Small intestine (tissue), 7 donors: ENCODE measurements around the gene ADAM22. TPM values are rescaled to one million over a fixed set of nuclear protein-coding genes. Genes with fewer than 3 reads are reported as not detected.

Source experiments
- DNase-seq, 2 donors: peaks; one replicate each; pipeline versions ENCODE4 v3.0.0 to v3.0.0-alpha.2; 2013
- FAIRE-seq: peaks from 2 replicates; lab custom pipeline; 2012; peaks lifted over from hg19 to GRCh38; lab: Jason Lieb, UNC
- H3K27ac ChIP-seq, 3 donors: one replicate each; pipeline ENCODE4 v1.5.1; 2013; ENCODE audit warnings: low read length in 2 of 3, mild to moderate bottlenecking in 2 of 3, control low read depth in 1 of 3, inconsistent platforms in 1 of 3, low read depth in 1 of 3, moderate library complexity in 1 of 3
- H3K27me3 ChIP-seq, 3 donors: one replicate each; pipeline ENCODE4 v1.6.1; 2013; ENCODE audit warnings: low read length in 3 of 3, inconsistent platforms in 1 of 3; ENCODE audit not compliant: control insufficient read depth in 3 of 3, insufficient read depth in 3 of 3
- H3K36me3 ChIP-seq, 3 donors: one replicate each; pipeline ENCODE4 v1.6.1; 2013; ENCODE audit warnings: low read length in 3 of 3, inconsistent platforms in 1 of 3, low read depth in 1 of 3, mild to moderate bottlenecking in 1 of 3, moderate library complexity in 1 of 3; ENCODE audit not compliant: control insufficient read depth in 3 of 3, insufficient read depth in 2 of 3
- H3K4me1 ChIP-seq, 3 donors: one replicate each; pipeline ENCODE4 v1.6.1; 2013; ENCODE audit warnings: low read length in 2 of 3, inconsistent platforms in 1 of 3, low read depth in 1 of 3, mild to moderate bottlenecking in 1 of 3, moderate library complexity in 1 of 3; ENCODE audit not compliant: control insufficient read depth in 3 of 3, insufficient read depth in 2 of 3
- H3K4me3 ChIP-seq, 3 donors: one replicate each; pipeline ENCODE4 v1.5.1; 2013; ENCODE audit warnings: low read length in 3 of 3, control low read depth in 1 of 3, inconsistent platforms in 1 of 3, low read depth in 1 of 3, mild to moderate bottlenecking in 1 of 3, moderate library complexity in 1 of 3
- H3K9me3 ChIP-seq, 2 donors: one replicate each; pipeline ENCODE4 v1.6.1; 2013; ENCODE audit warnings: low read depth in 1 of 2, low read length in 1 of 2; ENCODE audit not compliant: control insufficient read depth in 2 of 2, insufficient read depth in 1 of 2
- WGBS, 3 donors: extraction: QIAGEN DNeasy Blood & Tissue Kit; methylation state at CpG; one replicate each; pipeline ENCODE4 v1.1.7; 2013; 5-methylcytosine and 5-hydroxymethylcytosine counted together
- polyA plus RNA-seq, 4 donors: library from polyadenylated mRNA; stranded (reverse) in 3 of 4; unstranded in 1 of 4; fragments of 200-250 nt in 3 of 4; fragments of 120-200 nt in 1 of 4; gene quantifications; one replicate each; pipeline versions ENCODE4 v1.2.1 to v1.2.3, GENCODE V29; 2013
- donor health status: healthy with polysubstance abuse.
- donor health status: control.
- donor health status: control.
- donor health status: Bipolar disorder and iron deficiency.
- donor health status: healthy.

Gene ADAM22
- polyA plus RNA-seq, 4 donors, result 0.94 to 7.6 TPM; not detected in 2

GRCh38 chr7:87968021-87968420 is 34.0 kb downstream of the ADAM22 start:
- Histone ChIP-seq H3K27ac (no peak overlapping the region), H3K4me1 (peaks cover 0 to 10% (median 3%) of the 10 kb centered on the region in 3 donors), H3K9me3 (no peaks in the 10 kb centered on the region), H3K36me3 (no peaks in the 10 kb centered on the region), H3K27me3 (no peaks in the 10 kb centered on the region), H3K4me3 (no peak overlapping the region)
- DNase-seq, result peak; percentile 22 to 51
- FAIRE-seq, result no peak
- 13 to 67% (median 38%) methylated on average over 1 of the region's 1 CpG for WGBS, 3 donors

GRCh38 chr7:87982116-87982515 is 48.1 kb downstream of the ADAM22 start:
- H3K36me3 ChIP-seq, result no peaks in the 10 kb centered on the region
- H3K4me1 ChIP-seq, result no peaks in the 10 kb centered on the region
- H3K27me3 ChIP-seq, result peaks cover 0 to 2% (median 0%) of the 10 kb centered on the region in 3 donors
- 91 to 98% (median 94%) methylated on average over 3 of the region's 3 CpGs for WGBS, 3 donors
- no peak overlapping the region for H3K27ac ChIP-seq
- no peaks in the 10 kb centered on the region for H3K9me3 ChIP-seq
- no peak for DNase-seq
- no peak for FAIRE-seq
- H3K4me3 ChIP-seq, result no peak overlapping the region

DNA sequence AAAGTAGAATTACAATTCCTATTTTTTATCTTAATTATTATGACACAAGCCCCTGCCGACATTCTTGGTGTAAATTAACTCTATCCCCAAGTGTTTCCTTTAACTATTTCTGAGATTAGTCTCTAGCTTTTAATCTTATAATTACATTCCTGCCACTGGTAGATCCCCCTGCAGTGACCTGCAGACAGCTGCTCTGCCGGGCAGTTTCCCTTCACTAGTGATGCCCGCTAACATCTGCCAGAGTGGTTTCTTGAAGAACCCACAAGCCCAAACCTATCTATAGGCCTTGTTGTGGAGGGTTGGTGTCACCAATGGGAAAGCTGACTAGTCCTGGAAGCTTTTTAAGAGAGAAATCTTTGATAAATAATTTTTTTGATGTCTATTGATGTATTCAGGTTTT is 50.0 kb downstream of the ADAM22 start:
- Histone ChIP-seq H3K4me1 (no peaks in the 10 kb centered on the region), H3K4me3 (no peak overlapping the region), H3K36me3 (no peaks in the 10 kb centered on the region), H3K9me3 (no peaks in the 10 kb centered on the region), H3K27ac (no peak overlapping the region), H3K27me3 (peaks cover 0 to 2% (median 0%) of the 10 kb centered on the region in 3 donors)
- WGBS, 3 donors, result 88 to 94% (median 90%) methylated on average over 3 of the region's 3 CpGs
- DNase-seq (no peak), FAIRE-seq (no peak)

DNA sequence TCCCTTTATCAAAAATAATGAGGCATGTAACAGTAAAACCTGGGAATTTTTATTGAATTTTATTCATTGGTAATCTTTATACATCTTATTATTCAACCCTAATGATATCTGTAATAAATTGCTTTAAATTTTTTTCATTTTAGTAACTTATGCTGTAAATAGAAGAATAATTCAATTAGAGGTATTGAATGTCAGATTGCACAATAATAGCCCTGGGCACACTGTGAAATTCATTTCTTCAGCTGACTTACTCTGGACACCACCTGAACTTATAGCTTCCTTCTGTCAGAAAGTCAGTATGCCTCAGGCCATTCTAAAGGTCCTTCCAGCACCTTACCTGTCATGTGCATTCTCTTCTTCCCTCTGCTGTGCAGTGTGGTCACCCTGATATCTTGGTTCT is 59.2 kb downstream of the ADAM22 start:
- H3K9me3 ChIP-seq, result no peaks in the 10 kb centered on the region
- H3K27ac ChIP-seq, result no peak overlapping the region
- DNase-seq, result no peak
- H3K4me3 ChIP-seq, result no peak overlapping the region
- FAIRE-seq, result no peak
- no peaks in the 10 kb centered on the region for H3K4me1 ChIP-seq
- no peaks in the 10 kb centered on the region for H3K36me3 ChIP-seq
- no peaks in the 10 kb centered on the region for H3K27me3 ChIP-seq

GRCh38 chr7:87999261-87999660 is 65.2 kb downstream of the ADAM22 start:
- no peaks in the 10 kb centered on the region for H3K36me3 ChIP-seq

GRCh38 chr7:88001744-88002530 is 67.9 kb downstream of the ADAM22 start:
- no peaks in the 10 kb centered on the region for H3K36me3 ChIP-seq
- 89 to 93% (median 93%) methylated on average over 6 of the region's 6 CpGs for WGBS, 3 donors
- DNase-seq (no peak), FAIRE-seq (no peak)
- no peaks in the 10 kb centered on the region for H3K27me3 ChIP-seq
- no peaks in the 10 kb centered on the region for H3K9me3 ChIP-seq
- no peak overlapping the region for H3K4me3 ChIP-seq
- no peak overlapping the region for H3K27ac ChIP-seq
- no peaks in the 10 kb centered on the region for H3K4me1 ChIP-seq

More at GRCh38 chr7:87999261-87999660, 65.2 kb downstream of the ADAM22 start:
- H3K27ac ChIP-seq, result peak overlapping the region in 1 of 3 donors; percentile 27
- H3K27me3 ChIP-seq, result no peaks in the 10 kb centered on the region
- H3K4me3 ChIP-seq, result no peak overlapping the region
- no peaks in the 10 kb centered on the region for H3K4me1 ChIP-seq
- WGBS, 3 donors, result 32 to 57% (median 36%) methylated on average over 1 of the region's 1 CpG
- DNase-seq, result peak; percentile 52 to 71
- H3K9me3 ChIP-seq, result no peaks in the 10 kb centered on the region
- FAIRE-seq, result no peak

GRCh38 chr7:88002617-88003016 is 68.6 kb downstream of the ADAM22 start:
- DNase-seq (no peak), FAIRE-seq (no peak)
- no peaks in the 10 kb centered on the region for H3K9me3 ChIP-seq
- no peaks in the 10 kb centered on the region for H3K27me3 ChIP-seq
- H3K36me3 ChIP-seq, result no peaks in the 10 kb centered on the region
- H3K4me1 ChIP-seq, result no peaks in the 10 kb centered on the region
- H3K4me3 ChIP-seq, result no peak overlapping the region
- no peak overlapping the region for H3K27ac ChIP-seq

GRCh38 chr7:88003581-88003980 is 69.5 kb downstream of the ADAM22 start:
- Histone ChIP-seq H3K4me1 (no peaks in the 10 kb centered on the region), H3K36me3 (no peaks in the 10 kb centered on the region), H3K27ac (no peak overlapping the region), H3K27me3 (no peaks in the 10 kb centered on the region), H3K9me3 (no peaks in the 10 kb centered on the region), H3K4me3 (no peak overlapping the region)
- DNase-seq (no peak), FAIRE-seq (no peak)
- WGBS, 3 donors, result 85 to 90% (median 88%) methylated on average over 3 of the region's 3 CpGs

DNA sequence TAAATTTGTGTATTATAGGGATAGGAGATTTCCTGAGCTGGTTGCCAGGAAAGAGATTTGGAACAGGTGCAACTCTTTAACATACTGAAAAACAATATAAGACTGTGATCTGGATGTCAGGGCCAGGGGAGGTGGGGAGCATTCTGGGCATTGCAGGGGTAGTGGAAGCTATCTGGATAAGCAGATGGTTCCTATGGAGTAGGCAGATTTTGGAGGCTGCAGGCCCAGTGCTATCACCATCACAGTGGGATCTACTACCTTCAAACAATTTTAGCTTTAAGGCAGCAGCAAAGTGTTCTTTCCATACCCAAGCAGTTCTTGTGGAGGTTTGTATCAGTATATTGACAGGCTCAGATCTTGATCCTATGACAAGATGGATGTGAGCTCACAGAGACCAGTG is 71.1 kb downstream of the ADAM22 start:
- H3K4me3 ChIP-seq, result no peak overlapping the region
- H3K4me1 ChIP-seq, result no peaks in the 10 kb centered on the region

More for the DNA sequence above, 71.1 kb downstream of the ADAM22 start:
- Histone ChIP-seq H3K36me3 (no peaks in the 10 kb centered on the region), H3K27ac (no peak overlapping the region), H3K9me3 (no peaks in the 10 kb centered on the region), H3K27me3 (no peaks in the 10 kb centered on the region)
- FAIRE-seq (no peak), DNase-seq (no peak)
